ENCODE results near the gene ADAMTS14. TPM values are rescaled to one million over a fixed set of nuclear protein-coding genes. Genes with fewer than 3 reads are reported as not detected.
"Not testable (repeated sequence)": the region's sequence is repeated elsewhere in the genome, so short reads cannot be mapped to it uniquely, and the experiment has no call there.

Gene ADAMTS14
- total RNA-seq, 1 donor from 2014 or later = not detected

GRCh38 chr10:70769121-70769520 lies 96.8 kb downstream of the ADAMTS14 start:
- intact Hi-C loops (cut with micrococcal nuclease) = no loop called here

DNA sequence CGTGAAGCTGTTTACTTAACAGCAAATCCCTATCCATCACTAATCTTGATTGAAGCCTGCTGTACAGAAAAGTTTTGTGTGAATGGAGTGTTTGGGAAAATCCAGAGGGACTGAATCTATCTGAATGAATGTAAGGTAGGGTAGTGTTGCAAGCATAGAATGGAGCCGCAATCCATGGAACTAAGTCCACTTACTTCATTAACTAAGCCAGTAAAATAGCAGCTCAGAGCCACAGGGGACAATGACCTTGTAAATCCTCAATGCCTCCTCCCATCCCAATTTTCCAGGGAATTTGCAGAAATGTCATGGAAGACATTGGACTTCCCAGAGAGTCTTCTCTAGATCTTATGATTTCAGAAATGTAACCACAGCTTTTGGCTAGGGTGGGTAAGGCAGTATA lies 97.7 kb downstream of the ADAMTS14 start:
- intact Hi-C loops (cut with micrococcal nuclease) = no loop called here

DNA sequence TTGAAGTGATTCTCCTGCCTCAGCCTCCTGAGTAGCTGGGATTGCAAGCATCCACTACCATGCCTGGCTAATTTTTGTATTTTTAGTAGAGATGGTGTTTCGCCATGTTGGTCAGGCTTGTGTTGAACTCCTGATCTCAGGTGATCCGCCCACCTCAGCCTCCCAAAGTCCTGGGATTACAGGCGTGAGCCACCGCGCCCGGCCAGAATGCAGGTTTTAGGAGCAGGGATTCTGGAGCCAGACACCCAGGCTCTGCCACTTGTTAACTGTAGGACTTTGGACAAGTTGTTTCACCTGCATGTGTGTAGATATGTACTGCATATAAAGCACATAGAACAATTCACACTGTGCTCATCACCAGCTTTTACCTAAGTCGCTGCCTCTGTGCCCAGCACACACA lies 98.2 kb downstream of the ADAMTS14 start:
- intact Hi-C loops (cut with micrococcal nuclease) = not testable (repeated sequence)

- intact Hi-C loops (cut with micrococcal nuclease) = no loop called here
Measured at GRCh38 chr10:70771311-70772194, 99.2 kb downstream of the ADAMTS14 start.

DNA sequence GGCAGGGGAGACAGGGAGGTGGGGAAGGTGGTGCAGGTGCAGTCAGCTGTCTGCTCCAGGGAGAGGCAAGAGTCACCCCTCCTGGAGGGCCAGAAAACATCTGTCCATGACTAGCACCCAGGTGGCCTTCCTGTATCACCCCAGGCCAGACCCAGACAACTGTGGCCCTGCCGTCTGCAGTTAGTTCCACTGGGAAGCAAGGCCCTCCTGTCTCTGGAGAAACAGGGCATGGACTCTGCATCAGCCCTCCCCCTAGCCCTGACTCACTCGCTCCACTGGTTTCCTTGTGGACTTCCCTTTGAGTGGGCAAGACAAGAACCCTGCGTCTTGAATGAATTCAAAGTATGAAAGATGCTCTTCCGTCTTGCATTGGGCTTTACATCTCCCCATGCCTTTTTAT lies 100.3 kb downstream of the ADAMTS14 start:
- intact Hi-C loops (cut with micrococcal nuclease) = no loop called here

DNA sequence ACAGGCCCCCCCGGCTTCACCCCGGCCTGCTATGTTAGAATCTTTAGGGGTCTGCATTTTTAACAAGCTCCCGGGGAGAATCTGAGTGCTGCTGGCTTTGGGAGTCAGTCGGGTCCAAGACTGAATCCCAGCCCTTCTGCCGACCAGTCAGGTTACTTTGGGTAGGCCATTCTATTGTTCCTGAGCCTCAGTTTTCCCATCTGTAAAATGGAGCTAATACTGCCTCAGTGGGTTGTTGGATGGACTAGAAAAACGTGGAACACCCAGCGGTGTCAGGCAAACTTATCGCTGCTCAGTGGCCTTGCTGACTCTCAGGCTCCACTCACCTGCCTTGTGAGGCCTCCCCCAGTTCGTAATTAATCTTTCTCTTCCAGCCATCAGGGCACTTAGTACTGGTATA lies 101.2 kb downstream of the ADAMTS14 start:
- intact Hi-C loops (cut with micrococcal nuclease) = no loop called here

DNA sequence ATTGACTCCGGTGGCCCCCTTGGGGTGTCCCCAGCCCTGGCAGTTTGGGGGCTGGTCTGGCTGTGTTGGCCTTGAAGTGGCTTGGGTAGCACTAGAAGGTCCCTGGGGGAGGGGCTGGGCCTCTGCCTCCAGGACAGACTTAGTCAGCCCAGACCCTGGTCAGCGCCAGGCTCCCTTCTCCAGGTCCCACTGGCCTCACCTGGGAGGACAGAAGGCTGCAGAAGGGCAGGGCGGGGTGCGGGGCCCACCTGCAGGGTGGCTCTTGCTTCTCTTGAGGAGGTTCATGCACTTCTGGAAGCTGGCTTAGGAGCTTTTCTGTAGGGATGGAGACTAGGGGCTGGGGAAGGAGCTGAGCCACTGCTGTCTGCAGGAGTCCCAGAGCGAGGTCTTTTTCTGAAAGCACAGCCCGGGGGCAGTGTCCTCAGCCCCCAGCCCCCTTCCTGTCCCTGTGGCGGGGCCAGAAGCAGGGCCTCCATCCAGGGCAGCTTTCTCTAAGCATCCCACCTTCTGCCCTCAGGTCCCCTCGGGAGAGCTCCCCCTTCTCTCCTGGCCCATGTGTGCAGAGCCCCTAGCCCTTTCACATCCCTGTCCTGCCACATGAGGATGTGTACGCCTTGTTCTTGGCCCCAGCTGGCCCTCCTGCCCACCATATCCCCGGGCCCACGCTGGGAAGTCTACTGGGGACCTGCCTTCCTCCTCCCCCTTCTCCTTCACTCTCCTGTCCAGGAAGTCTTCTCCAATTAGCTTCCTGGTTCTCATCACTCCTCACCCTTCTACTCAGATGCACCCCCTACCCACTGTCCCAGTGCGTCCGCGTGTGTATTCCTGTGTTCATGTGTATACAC lies 101.9 kb downstream of the ADAMTS14 start:
- intact Hi-C loops (cut with micrococcal nuclease) = no loop called here

GRCh38 chr10:70774810-70775678 lies 102.7 kb downstream of the ADAMTS14 start:
- intact Hi-C loops (cut with micrococcal nuclease) = no loop called here

- intact Hi-C loops (cut with micrococcal nuclease) = no loop called here
Measured at GRCh38 chr10:70775679-70776454, 103.6 kb downstream of the ADAMTS14 start.

DNA sequence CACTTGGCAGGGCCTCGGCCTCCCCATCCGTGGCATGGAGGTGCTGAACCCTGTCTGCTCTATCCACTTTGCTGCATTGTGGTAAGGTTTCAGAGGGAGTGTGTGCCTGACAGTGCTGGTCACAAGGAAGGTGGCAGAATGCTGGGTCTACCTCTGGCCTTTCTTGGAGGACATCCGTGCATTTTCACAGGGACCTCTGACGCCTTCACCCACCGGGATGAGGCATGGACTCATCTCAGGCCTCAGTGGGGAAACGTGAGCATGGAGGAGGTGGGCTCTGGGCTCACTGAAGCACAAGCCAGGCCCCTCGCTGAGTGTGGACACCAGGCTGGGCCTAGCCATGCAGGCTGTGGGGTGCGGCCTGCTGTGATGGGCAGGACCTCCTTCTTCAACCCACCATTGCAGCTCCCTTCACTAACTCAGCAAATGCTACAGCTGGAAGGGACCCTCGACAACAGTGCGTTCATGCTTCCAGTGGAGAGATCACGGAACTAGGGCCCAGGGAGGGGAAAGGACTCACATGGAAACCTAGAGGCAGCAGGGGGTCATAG lies 104.2 kb downstream of the ADAMTS14 start:
- intact Hi-C loops (cut with micrococcal nuclease) = no loop called here

DNA sequence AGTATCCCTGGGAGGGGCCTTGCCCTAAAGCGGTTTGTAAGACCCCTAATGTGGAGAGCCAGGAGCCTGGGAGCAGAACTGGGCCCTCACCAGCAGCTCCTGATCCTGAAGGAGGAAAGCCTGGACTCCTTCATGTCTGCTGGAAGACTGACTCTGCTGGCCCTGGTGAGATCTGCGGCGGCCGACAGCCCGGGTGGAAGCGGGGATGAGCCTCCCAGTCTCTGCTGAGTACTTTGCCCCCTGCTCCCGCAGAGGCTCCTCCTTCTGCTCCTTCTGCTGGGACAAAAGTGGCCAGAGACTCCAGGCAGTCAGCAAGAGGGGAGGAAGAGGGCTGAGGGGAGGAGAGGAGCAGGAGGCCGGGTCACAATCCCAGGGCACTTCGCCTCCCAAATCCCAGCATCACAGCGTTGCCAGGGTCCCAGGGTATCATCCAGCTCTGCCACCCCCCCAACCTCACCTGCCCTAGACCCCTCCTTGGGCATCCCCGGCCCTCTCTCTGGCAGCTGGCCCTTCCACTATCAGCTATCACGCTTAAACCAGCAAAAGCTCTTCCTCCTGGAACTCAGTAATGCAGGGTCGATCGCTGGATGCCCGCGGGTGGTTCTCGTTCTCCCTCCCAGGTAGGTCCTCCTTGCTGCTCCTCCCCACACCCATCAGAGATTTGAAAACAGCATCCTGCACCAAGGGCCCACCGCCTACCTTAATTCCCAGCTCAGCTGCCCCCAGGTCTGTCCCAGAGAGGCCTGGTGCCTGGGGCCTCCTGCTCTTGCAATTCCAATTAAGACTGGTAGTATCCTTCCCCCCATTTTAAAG lies 105.0 kb downstream of the ADAMTS14 start:
- intact Hi-C loops (cut with micrococcal nuclease) = no loop called here

DNA sequence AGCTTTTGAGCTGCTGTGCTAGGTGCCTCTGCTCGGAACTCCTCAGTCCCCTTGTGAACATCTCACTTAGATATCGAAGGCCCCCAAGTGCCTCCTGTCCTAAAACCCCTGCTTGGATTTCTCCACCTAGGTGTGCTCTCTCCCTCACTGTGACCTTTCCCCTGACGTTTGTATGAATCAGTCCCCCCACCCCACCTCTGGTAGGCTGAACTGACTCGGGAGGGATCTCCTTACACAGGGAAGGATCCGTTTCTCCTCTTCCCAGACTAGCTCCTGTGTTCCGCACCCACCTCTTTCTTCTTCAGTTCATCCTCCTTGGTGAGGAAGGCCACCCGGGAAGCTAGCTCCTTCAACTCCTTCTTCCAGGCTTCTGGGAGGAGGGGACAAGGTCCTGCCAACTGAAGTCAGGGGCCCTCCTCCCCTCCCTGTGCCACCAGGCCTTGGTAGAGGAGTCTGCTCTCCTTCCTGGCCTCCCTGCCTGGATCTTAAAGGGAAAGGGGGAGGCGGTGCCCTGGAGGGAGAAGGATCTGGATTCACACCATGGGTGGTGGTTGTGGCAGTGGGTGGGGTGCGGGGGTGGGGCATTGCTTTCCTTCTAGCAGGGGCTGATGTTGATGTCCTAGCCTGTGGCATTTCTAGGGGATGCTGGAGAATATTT lies 106.1 kb downstream of the ADAMTS14 start:
- intact Hi-C loops (cut with micrococcal nuclease) = no loop called here

GRCh38 chr10:70779088-70779487 lies 106.8 kb downstream of the ADAMTS14 start:
- intact Hi-C loops (cut with micrococcal nuclease) = no loop called here

- intact Hi-C loops (cut with micrococcal nuclease) = loop anchor here (5.0 kb wide), 1 partner anchor 1332 kb away; no protein-coding TSS in a partner anchor
Measured at GRCh38 chr10:70779511-70780369, 107.4 kb downstream of the ADAMTS14 start.

- intact Hi-C loops (cut with micrococcal nuclease) = loop anchor here (5.0 kb wide), 1 partner anchor 1333 kb away; no protein-coding TSS in a partner anchor
Measured at GRCh38 chr10:70780370-70780760, 108.1 kb downstream of the ADAMTS14 start.

DNA sequence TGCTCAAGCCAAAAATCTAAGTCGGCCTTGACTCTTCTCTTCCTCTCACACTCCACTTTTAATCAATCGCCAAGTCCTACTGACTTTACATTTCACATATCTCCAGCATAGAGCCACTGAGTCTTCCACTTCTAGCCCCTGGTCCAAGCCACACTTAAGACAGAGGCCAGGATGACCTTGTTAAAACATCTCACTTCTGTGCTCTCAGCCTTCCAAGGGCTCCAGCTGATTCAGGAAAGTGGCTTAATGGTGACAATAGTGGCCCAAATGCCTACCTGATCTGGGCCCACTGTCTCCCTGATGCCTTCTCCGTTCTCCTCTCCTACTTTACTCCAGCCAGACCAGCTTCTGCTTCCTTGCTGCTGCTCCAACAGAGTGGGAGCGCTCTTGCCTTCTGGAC lies 108.5 kb downstream of the ADAMTS14 start:
- intact Hi-C loops (cut with micrococcal nuclease) = loop anchor here (5.0 kb wide), 1 partner anchor 1333 kb away; no protein-coding TSS in a partner anchor

- intact Hi-C loops (cut with micrococcal nuclease) = loop anchor here (5.0 kb wide), 1 partner anchor 1334 kb away; no protein-coding TSS in a partner anchor
Measured at GRCh38 chr10:70781461-70782051, 109.2 kb downstream of the ADAMTS14 start.

All from T-helper 2 cell treated with Interferon-gamma antibody and Interleukin-4, amounts not matched to agents 100 ng/mL and 5 ng/mL, for 36 hours (primary cell).